OCI-M2 (cell line): ENCODE measurements around the gene EPSTI1.
"Not testable (repeated sequence)": the region's sequence is repeated elsewhere in the genome, so short reads cannot be mapped to it uniquely, and the experiment has no call there.

Experiments
- DNase-seq: peaks from one replicate; lab custom pipeline; 2025; ENCODE audit not compliant: unreplicated experiment; lab: John Stamatoyannopoulos, UW

The EPSTI1 gene

DNA sequence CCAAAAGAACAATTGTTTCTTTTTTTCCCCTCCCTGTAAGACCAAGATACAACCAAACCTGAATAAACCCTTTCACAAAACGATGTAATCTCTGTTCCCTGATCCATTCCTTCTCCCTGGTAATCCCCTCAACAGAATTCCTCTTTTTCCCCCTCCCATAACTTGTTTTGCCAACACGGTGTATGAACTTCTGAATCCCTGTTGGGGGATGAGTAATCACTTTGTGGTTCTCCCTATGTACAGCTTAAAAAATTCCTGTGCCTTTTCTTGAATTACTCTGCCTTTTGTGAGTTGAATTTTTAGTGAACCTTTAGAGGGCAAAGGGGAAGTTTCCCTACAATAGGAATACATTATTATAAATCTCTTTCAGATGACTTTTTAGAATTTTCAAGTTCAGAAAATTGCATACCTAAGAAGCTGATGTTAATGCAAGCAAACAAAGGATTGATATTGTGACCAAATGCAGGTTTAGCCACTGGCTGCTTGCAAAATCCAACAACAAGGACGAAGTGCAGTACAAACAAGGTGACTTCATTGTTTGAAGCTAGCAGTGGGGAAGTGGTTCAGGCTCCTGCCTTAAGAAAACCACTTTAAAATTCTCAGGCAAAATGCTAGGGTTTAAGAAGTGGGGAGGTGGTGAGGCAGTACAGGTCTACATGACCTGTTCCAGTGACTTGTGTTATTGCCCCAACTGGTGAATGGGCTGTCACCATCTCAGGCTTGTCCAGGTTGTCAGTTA, 15.0 kb upstream of the EPSTI1 start:
- DNase-seq: no peak

DNA sequence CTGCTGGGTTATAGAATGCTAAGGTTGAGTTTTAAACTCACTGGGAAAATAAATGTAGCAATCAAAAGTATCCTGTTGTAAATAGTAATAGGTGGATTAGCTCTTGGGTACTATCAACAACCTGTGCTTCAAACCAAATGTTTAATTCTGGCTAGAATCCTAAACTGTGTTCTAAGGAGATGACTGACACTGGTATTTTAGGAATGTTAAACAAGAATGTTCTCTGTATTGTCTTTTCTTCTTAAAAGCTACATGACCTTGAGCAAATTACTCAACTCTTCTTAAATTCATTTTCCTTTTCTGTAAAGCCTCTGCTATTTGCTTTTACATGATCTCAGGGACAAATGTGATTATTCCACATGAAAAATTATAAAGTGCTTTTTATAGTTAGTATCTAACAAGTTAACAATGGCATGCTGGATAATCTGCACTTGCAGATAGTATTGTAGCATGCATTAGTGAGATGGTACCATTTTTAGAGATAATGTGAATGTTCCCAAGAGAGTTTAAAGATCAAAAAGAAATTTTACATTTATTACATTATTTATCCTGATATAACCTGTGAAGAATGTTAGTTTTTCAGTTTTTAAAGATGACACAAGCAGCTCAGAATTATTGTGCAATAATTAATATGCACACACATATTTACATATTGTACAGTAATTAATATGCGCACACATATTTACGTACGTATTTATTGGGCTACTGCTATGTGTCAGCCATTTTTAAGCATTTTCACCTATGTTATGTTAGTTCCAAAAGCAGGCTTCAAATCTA, 13.6 kb upstream of the EPSTI1 start:
- DNase-seq: no peak

DNA sequence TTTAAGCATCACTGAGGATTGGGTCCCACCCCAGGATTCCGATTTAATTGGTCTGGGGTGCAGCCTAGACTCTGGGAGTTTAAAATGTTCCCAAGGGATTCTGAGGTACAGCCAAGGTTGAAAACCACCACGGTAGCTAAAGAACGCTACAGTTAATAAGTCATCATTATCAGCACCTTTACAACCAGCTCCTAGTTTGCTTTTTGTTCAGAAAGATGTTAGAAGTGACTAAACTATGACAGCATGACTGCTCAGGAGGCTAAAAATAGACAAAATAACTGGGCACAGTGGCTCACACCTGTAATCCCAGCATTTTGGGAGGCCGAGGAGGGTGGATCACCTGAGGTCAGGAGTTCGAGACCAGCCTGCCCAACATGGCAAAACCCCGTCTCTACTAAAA, 11.7 kb upstream of the EPSTI1 start:
- DNase-seq: no peak

DNA sequence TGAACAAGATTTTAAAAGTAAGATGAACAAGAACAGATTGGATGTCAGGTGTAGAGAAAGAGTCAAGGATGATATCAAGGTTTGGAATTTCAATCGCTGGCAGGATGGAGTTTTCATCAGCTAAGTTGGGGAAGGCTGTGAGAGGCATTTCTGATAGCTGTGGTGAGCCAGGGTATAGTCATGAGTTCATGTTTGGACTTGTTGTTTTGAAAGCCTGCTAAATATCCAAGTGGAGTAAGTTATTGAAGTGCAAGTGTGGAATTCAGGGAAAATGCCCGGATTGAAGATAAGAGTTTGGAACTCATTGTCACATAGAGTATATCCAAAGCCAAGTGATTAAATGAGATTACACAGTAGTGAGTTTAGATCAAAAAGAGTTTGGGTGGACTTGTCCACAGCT, 11.0 kb upstream of the EPSTI1 start:
- no peak for DNase-seq

DNA sequence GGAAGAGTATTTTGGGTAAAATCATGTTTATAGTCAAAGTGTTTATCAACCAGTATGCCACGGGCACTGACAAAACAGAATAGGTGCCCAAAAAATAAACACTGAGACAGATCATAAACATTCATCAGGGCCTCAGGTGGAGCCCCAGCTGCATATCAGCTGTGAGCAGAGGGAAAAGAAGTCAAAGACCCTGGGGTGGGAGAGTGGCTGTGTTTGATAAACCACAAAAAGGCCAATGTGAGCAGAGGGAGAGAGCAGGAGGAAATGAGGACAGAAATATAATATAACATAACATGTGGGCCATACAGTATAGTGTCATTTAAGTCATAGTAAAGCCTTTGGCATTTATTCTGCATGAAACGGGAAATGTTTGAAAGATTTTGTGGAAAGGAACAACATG, 10.0 kb upstream of the EPSTI1 start:
- no peak for DNase-seq

DNA sequence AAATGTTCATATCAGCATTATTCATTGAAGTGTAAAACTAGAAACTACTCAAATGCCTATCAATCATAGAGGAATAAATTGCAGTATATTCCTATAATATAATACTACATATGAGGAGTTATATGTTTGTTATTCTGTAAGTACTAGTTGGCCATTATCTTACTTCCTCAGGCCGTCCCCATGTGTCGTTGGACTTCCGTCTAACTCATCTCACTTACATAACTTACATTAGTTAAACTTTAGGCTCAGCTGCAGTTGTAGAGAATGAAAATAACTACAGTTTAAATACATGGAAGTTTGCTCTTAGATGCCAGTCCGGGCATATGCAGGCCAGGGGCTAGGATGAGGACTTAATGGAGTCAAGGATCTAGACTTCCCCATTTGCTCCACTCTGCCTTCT, 8.6 kb upstream of the EPSTI1 start:
- no peak for DNase-seq

DNA sequence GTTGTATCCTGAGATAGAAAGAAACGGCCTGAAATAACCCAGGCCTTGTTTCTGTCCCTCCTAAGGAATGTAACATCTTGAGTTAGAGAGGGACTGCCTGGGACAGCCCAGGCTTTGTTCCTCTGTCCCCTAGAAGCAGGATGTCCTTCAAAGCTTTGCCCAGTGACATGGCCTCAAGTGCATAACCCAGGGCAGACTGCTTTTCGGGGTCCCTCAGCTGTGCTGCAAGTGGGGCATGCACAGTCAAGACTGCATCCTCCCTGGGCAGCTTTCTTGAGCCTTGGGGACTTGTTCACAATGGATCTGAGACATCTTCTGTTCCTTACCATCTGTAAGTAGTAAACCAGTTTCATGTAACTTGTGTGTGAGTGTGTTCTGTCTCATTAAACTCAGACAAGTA, 7.5 kb upstream of the EPSTI1 start:
- DNase-seq: no peak

DNA sequence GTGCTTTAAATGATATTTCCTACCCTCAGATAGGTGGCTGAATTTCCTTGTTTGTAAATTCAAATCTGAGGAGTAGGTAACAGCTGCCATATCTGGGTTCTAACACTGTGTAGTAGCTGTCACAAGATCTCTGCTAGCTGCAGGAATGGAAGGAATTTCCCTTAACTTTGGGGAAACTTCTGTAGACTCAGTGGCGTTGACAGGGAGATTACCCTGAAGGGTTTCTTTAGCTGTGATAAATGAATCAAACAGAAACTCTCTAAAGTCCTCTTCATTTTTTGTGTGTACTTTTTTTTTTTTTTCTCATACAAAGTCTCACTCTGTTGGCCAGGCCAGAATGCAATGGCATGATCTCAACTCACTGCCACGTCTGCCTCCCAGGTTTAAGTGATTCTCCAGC, 5.3 kb upstream of the EPSTI1 start:
- no peak for DNase-seq

DNA sequence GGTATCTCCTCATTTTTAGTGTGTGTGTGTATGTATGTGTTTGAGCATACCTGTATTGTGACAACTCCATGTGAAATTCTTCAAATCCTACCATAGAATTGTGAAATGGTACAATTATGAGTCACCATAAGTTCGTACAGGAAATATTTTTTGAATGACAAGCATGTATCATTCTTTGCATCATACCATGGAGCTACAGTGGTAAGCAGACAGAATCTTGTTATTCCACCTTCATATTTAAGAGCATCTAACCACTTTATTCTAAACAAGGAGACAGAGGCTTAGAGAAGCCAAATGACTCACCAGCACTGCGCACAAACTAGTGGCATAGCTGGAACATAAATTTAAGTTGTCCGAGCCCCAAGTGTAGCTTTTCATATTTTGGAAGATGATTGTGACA, 4.5 kb upstream of the EPSTI1 start:
- DNase-seq: no peak

DNA sequence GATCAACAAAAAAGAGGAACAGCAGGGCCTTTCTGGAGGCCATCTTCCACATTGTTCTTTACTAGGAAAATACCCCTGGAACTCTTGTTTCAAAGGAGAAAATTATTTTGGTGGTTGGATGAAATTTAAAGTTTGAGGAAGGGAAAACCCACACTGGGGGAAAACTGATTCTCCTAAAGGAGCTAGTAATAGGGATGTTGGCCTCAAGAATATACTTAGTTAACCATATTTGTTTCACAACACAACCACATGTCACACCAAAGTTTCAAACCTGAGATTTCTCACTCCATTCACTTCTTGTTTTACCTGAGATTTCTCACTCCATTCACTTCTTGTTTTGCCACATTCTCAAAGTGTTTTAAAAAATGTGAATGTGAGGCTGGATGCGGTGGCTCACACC, 2.8 kb upstream of the EPSTI1 start:
- no peak for DNase-seq

DNA sequence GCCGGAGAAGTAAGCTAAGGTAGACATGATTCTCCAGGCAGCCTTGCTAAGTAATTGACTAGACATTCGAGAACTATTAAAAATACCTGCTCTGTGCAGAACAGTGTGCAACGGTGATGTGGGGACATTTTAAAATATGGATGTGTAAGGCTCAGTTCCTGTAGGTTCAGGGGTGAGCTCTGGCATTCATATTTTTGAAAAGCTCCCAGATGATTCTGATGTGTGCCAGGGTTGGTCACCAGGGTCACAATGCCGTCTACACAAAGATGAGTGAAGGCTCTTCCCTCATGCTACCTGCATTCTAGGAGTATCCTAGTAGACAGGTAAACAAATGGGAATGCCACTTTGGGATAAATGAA, 702 bp upstream of the EPSTI1 start:
- DNase-seq: peak; percentile 2

DNA sequence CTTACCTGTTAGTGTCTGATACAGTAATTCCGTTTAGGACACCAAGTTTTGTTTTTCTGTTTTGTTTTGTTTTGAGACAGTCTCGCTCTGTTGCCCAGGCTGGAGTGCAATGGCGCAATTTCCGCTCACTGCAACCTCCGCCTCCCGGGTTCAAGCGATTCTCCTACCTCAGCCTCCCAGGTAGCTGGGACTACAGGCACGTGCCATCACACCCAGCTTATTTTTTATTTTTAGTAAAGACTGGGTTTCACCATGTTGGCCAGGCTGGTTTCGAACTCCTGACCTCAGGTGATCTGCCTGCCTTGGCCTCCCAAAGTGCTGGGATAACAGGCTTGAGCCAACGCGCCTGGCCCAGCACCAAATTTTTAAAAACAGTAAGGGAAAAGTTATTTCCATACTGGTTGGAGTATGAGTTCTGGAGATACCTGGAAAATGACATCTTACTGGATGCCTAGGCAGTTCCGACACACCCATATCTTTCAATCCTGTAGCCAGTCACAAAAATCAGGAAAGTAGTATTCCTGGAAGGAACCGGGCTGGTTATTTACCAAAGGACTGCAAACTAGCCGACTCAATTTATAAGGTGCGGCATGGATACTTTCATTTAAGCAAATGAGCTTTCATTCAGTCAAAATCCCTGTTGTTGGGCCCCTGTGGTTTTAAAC, 676 bp downstream of the EPSTI1 start:
- not testable (repeated sequence) for DNase-seq

DNA sequence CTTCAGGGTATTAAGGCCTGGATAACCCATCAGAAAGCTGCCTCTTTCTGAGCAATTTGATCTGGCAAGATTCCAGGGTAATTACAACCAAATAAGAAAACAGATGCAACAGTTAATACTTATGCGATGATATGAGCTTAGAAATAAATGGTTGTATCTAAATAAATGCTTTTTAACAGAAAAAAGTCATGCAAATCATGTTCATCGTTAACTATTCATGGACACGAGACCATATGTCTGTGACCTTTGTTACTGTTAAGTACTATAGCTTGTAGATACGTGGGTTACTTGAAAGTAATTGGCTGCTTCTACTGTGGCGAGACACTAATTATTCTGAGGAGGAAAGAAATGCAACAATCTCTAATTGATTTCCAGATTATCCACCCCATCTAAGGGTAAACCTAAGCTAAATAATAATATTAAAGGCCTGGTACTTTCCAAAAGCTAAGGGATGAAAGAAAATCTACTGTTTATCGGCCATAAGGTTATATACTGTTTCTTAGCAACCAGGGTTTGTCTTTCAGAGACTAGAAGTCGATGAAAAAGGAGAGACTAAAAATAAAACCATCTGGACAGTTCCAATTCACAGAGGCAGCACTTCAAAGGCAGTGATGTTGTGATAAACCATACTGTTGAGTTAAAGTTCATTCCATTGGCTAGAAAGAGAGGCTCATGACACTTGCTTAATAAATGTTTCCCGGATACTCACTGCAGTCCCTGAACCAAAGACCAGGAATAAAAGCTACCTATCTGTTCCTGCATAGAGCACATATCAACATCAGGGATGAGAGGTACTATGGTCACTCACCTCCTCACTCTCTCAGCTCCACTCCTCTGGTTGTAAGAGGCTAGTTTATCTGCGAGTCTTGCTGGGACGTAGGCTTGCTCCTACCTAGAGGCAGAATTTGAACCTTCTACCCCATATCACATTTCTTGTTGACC, 1.5 kb downstream of the EPSTI1 start:
- no peak for DNase-seq

DNA sequence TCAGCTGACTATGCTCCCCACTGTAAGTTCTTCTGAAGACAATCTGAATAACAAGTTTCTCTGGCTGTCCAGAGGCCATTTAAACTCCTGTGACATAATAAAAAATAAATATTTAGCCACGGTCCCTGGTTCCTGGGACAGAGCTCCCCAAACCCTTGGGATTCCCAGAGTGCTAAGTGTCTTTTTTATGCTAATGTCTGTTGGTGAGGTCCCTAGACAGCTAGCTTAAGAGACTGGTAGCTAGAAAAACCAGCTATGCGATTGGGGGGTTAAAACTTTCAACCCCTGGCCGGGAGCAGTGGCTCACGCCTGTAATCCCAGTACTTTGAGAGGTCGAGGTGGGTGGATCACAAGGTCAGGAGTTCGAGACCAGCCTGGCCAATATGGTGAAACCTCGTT, 5.9 kb downstream of the EPSTI1 start:
- DNase-seq: no peak

DNA sequence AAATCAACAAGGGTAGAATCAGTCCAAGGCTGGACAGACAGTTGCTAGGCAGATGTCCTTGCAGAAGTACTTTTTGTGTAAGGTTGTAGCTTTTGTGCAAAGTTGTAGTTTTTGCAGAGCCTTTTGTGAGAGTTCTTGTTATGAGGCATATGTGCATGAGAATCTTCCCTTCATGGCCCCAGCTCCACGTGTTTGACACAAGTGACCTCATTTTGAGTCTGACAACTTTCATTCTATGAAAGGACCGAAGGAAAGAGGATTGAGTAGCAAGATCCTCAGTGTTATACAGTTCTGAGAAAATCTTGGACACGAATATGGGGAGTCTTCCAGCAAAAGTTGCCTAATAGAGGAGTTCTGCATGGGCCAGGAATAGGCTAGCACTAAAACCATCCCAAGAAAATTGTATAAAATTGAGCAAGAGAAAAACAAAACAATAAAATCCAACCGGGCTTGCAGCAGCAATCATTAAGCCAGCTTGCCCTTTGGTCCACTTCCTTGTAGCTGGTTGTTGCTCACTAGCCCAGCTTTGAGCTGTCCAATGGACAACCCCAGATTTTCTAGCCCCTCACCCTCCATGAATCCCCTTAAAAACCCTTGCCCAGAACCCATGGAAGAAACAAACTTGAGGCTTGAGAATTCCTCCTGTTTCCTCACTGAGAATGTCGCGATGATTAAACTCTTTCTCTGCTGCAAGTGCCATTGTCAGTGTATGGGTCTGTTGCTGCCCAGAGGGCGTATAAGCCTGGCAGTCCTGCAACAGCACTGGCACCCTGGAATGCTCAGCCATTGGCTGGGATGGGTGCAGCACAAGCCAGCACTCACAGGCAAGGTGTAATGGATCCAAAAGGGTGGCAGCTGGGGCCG, 6.5 kb downstream of the EPSTI1 start:
- DNase-seq: no peak

DNA sequence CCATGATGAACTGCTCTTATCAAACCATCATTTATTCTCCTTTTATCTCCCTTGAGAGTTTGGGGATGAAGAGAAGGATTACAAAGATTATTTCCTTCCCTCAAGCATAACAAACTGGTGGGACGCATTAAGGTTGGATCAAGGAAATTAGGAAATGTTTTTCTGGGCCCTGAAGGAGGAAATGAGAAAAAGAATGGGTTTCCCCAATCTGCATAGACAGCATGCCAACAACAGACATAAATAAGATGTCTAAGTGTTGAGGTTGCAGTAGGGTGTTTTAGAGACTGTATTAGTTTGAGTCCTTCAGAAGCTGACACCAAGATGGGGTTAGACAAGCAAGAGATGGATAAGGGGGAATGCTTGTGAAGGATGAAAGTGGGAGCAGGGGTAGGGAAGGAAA, 7.3 kb downstream of the EPSTI1 start:
- no peak for DNase-seq

DNA sequence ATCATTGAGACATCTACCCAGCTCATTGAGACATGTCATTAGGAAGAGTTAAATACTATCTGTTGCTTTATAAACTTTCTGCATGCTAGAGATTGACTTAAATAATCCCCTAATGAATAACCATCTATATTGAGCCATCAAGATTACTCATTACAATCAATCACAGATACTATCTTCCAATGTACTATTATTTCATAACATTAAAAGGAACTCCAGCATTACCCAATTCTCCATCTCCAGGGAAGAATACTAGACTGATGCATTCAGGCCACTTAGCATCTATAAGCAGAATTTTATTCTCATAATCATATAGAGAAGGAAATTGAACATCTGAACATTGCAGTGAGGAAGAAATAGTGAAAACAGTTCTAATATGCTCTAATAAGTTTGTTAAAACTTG, 8.0 kb downstream of the EPSTI1 start:
- no peak for DNase-seq

DNA sequence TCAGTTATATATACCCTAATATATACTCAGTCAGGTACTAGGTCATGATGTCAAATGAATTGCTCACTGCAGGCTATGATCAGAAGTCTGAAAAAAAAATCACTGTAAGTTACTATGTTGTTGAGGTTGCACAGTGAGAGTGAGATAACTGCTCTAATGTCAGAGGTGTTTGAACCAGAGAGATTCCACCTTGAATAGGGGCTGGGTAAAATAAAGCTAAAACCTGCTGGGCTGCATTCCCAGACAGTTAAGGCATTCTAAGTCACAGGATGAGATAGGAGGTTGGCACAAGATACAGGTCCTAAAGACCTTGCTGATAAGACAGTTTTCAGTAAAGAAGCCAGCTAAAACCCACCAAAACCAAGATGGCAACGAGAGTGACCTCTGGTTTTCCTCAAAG, 10.2 kb downstream of the EPSTI1 start:
- DNase-seq: no peak

DNA sequence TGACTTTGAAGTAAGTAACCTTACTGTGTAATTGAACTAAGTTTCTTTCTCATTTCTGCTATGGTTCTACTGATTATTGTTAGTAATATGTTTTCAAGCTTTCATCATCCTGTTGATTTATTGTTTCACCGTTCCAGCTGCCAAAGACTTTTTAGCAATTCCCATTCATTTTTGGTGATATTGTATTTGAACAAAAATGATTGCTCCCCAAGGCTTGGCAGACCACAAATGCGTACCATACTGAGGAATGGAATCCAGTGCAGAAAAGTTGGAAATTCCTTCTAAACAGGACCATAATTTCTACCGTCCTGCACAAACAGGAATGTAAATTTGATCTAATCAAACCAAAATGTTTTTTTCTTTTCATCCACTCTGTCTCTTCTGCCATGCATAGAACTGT, 10.7 kb downstream of the EPSTI1 start:
- no peak for DNase-seq

DNA sequence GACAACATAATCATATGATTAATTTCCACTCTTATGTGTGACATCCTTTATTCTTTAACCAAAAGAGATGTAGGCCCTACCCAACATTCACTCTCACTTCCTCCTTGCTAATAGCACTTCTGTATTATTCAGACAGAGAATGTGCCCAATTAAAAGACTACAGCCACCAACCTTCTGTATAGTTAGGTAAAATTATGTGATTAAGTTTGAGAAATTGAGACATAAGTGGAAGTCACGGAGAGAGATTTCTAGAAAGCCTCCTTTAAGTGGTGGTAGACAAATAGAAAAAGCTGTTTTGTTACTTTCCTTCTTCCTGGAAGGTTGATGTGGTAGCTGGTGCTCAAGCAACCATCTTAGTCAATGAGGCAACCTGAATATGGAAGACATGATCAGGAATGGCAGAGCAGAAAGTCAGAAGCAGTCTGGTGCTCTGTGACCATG, 14.8 kb downstream of the EPSTI1 start:
- DNase-seq: no peak
